ENCODE results near the gene FILIP1L.

FILIP1L gene

DNA sequence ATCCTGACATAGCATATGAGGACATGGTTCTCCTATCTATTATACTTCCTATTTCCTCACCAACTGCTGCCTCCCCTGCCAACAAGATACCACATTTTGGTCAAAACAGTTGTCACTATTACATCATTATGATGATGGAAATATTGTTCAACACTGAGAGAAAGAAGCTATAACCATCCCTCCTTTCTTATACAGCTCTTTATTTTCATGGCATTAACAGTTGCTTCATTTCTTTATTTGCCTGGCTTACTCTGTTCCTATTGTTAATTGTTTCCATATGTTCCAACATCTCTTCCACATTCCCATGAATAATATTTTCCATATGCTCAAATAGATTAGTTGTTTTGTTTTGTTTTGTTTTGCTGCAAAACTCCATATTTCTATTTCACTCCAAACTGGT is 40.8 kb upstream of the FILIP1L start:
- CTCF ChIA-PET, result interaction anchor here (0.7 to 1.5 kb wide), 3 partner anchors 24 to 79 kb away, joined by 3 read pairs; no protein-coding TSS in a partner anchor

DNA sequence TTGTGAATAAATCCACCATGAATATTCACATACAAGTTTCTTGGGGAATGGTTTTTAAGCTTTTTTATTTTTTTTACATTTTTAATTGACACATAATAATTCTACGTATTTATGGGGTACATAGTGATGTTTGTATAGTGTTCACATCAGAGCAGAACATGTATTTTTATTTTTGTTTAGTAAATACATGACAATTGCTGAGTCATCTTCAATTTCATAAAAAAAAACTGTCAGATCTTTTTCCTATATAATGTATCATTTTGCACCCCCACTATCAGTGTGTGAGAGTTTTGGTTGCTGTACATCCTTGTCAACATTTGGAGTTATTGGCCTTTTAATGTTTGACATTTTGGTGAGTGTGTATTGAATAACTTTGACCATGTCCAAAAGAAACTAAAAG is 39.9 kb upstream of the FILIP1L start:
- WGBS (ENCODE audit: insufficient coverage), result no CpG with 5 or more reads among the region's 1 CpG
- H3K4me1 ChIP-seq (ENCODE audit: control extremely low read depth in 1 of 4, control insufficient read depth in 4 of 4, insufficient read depth in 4 of 4, low read length in 3 of 4), result no peaks in the 10 kb centered on the region
- no peak overlapping the region for H3K27ac ChIP-seq (ENCODE audit: insufficient read depth in 1 of 2, low read depth in 1 of 2, low read length in 2 of 2, poor library complexity in 1 of 2, severe bottlenecking in 2 of 2)
- peaks cover 2 to 30% (median 13%) of the 10 kb centered on the region in 4 experiments for H3K36me3 ChIP-seq (ENCODE audit: control insufficient read depth in 4 of 4, insufficient read depth in 4 of 4, low read length in 3 of 4)
- peaks cover 0 to 12% (median 4%) of the 10 kb centered on the region in 5 experiments for H3K9me3 ChIP-seq (ENCODE audit: control extremely low read depth in 1 of 5, control insufficient read depth in 4 of 5, insufficient read depth in 2 of 5, low read depth in 1 of 5, low read length in 4 of 5)
- CTCF ChIA-PET, result interaction anchor here (1.5 kb wide), 1 partner anchor 41 kb away, joined by 3 read pairs; no protein-coding TSS in a partner anchor
- H3K27me3 ChIP-seq (replicated peaks in 2 of 5; ENCODE audit: control insufficient read depth in 4 of 5, insufficient read depth in 5 of 5, low read length in 4 of 5), result no peaks in the 10 kb centered on the region
- H3K4me3 ChIP-seq (ENCODE audit: control insufficient read depth in 1 of 7, extremely low read depth in 1 of 7, insufficient read depth in 4 of 7, low read depth in 2 of 7, low read length in 6 of 7), result no peak overlapping the region
- POLR2A ChIA-PET, result no interaction called here
- no peak for DNase-seq

More for the DNA sequence above, 40.8 kb upstream of the FILIP1L start:
- peak in 1 of 3 donors; percentile 6 for DNase-seq
- Histone ChIP-seq H3K27me3 (replicated peaks in 2 of 5; ENCODE audit: control insufficient read depth in 4 of 5, insufficient read depth in 5 of 5, low read length in 4 of 5) (no peaks in the 10 kb centered on the region), H3K27ac (ENCODE audit: insufficient read depth in 1 of 2, low read depth in 1 of 2, low read length in 2 of 2, poor library complexity in 1 of 2, severe bottlenecking in 2 of 2) (no peak overlapping the region), H3K9me3 (ENCODE audit: control extremely low read depth in 1 of 5, control insufficient read depth in 4 of 5, insufficient read depth in 2 of 5, low read depth in 1 of 5, low read length in 4 of 5) (peaks cover 0 to 12% (median 4%) of the 10 kb centered on the region in 5 experiments), H3K4me3 (ENCODE audit: control insufficient read depth in 1 of 7, extremely low read depth in 1 of 7, insufficient read depth in 4 of 7, low read depth in 2 of 7, low read length in 6 of 7) (no peak overlapping the region), H3K36me3 (ENCODE audit: control insufficient read depth in 4 of 4, insufficient read depth in 4 of 4, low read length in 3 of 4) (peaks cover 2 to 28% (median 12%) of the 10 kb centered on the region in 4 experiments), H3K4me1 (ENCODE audit: control extremely low read depth in 1 of 4, control insufficient read depth in 4 of 4, insufficient read depth in 4 of 4, low read length in 3 of 4) (no peaks in the 10 kb centered on the region)
- POLR2A ChIA-PET, result no interaction called here

DNA sequence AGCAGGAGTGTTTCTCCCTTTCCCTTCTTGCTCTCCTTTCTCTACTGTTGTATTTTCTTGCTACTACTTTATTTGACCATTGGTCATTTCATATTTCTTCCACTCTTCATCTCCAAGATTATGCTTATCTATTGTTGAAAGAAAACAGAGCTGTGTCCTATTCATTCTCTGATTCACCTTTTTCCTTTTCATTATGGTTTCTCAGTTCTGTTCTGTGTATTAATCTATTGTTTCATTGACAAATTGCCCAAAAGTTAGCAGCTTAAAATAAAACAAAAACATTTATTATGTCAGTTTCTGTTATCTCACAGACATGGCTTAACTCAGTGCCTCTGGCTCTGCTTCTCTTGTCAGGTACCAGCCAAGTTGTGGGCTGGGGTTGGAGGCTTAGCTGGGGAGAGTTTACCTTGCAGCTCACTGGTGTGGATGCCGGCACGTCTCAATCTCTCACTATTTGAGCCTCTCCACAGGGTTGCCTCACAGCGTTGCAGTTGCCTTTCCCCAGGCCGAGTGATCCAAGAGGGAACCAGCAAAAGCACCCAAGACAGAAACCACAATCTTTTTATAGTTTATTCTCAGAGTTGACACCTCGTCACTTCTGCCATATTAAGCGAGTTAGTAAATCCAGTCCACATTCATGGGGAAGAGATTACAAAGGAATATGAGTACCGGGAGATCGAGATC is 36.9 kb upstream of the FILIP1L start:
- H3K9me3 ChIP-seq (ENCODE audit: control extremely low read depth in 1 of 5, control insufficient read depth in 4 of 5, insufficient read depth in 2 of 5, low read depth in 1 of 5, low read length in 4 of 5), result peaks cover 0 to 12% (median 2%) of the 10 kb centered on the region in 5 experiments
- H3K4me3 ChIP-seq (ENCODE audit: control insufficient read depth in 1 of 7, extremely low read depth in 1 of 7, insufficient read depth in 4 of 7, low read depth in 2 of 7, low read length in 6 of 7), result no peak overlapping the region
- POLR2A ChIA-PET, result no interaction called here
- CTCF ChIA-PET, result interaction anchor here (1.7 kb wide), 1 partner anchor 11 kb away, joined by 3 read pairs; no protein-coding TSS in a partner anchor
- peaks cover 3 to 28% (median 16%) of the 10 kb centered on the region in 4 experiments for H3K36me3 ChIP-seq (ENCODE audit: control insufficient read depth in 4 of 4, insufficient read depth in 4 of 4, low read length in 3 of 4)
- no peaks in the 10 kb centered on the region for H3K27me3 ChIP-seq (replicated peaks in 2 of 5; ENCODE audit: control insufficient read depth in 4 of 5, insufficient read depth in 5 of 5, low read length in 4 of 5)
- DNase-seq, result no peak
- 98% methylated on average over 8 of the region's 8 CpGs for WGBS (ENCODE audit: insufficient coverage)
- no peak overlapping the region for H3K27ac ChIP-seq (ENCODE audit: insufficient read depth in 1 of 2, low read depth in 1 of 2, low read length in 2 of 2, poor library complexity in 1 of 2, severe bottlenecking in 2 of 2)
- no peaks in the 10 kb centered on the region for H3K4me1 ChIP-seq (ENCODE audit: control extremely low read depth in 1 of 4, control insufficient read depth in 4 of 4, insufficient read depth in 4 of 4, low read length in 3 of 4)

- no CpG with 5 or more reads among the region's 1 CpG for WGBS (ENCODE audit: insufficient coverage)
- Histone ChIP-seq H3K9me3 (ENCODE audit: control extremely low read depth in 1 of 5, control insufficient read depth in 4 of 5, insufficient read depth in 2 of 5, low read depth in 1 of 5, low read length in 4 of 5) (peaks cover 0 to 6% (median 0%) of the 10 kb centered on the region in 5 experiments), H3K27ac (ENCODE audit: insufficient read depth in 1 of 2, low read depth in 1 of 2, low read length in 2 of 2, poor library complexity in 1 of 2, severe bottlenecking in 2 of 2) (no peak overlapping the region), H3K4me3 (ENCODE audit: control insufficient read depth in 1 of 7, extremely low read depth in 1 of 7, insufficient read depth in 4 of 7, low read depth in 2 of 7, low read length in 6 of 7) (no peak overlapping the region), H3K27me3 (replicated peaks in 2 of 5; ENCODE audit: control insufficient read depth in 4 of 5, insufficient read depth in 5 of 5, low read length in 4 of 5) (no peaks in the 10 kb centered on the region), H3K36me3 (ENCODE audit: control insufficient read depth in 4 of 4, insufficient read depth in 4 of 4, low read length in 3 of 4) (peaks cover 3 to 28% (median 16%) of the 10 kb centered on the region in 4 experiments), H3K4me1 (ENCODE audit: control extremely low read depth in 1 of 4, control insufficient read depth in 4 of 4, insufficient read depth in 4 of 4, low read length in 3 of 4) (no peaks in the 10 kb centered on the region)
- DNase-seq, result no peak
- ChIA-PET POLR2A (no interaction called here), CTCF (no interaction called here)
These were observed 36.2 kb upstream of the FILIP1L start for GRCh38 chr3:100150473-100150872.

GRCh38 chr3:100149713-100150415 is 35.6 kb upstream of the FILIP1L start:
- 100% methylated on average over 6 of the region's 6 CpGs for WGBS (ENCODE audit: insufficient coverage)
- Histone ChIP-seq H3K27ac (ENCODE audit: insufficient read depth in 1 of 2, low read depth in 1 of 2, low read length in 2 of 2, poor library complexity in 1 of 2, severe bottlenecking in 2 of 2) (no peak overlapping the region), H3K36me3 (ENCODE audit: control insufficient read depth in 4 of 4, insufficient read depth in 4 of 4, low read length in 3 of 4) (peaks cover 2 to 26% (median 13%) of the 10 kb centered on the region in 4 experiments), H3K4me3 (ENCODE audit: control insufficient read depth in 1 of 7, extremely low read depth in 1 of 7, insufficient read depth in 4 of 7, low read depth in 2 of 7, low read length in 6 of 7) (no peak overlapping the region), H3K9me3 (ENCODE audit: control extremely low read depth in 1 of 5, control insufficient read depth in 4 of 5, insufficient read depth in 2 of 5, low read depth in 1 of 5, low read length in 4 of 5) (no peaks in the 10 kb centered on the region), H3K27me3 (replicated peaks in 2 of 5; ENCODE audit: control insufficient read depth in 4 of 5, insufficient read depth in 5 of 5, low read length in 4 of 5) (no peaks in the 10 kb centered on the region), H3K4me1 (ENCODE audit: control extremely low read depth in 1 of 4, control insufficient read depth in 4 of 4, insufficient read depth in 4 of 4, low read length in 3 of 4) (peaks cover 0 to under 1% (median 0%) of the 10 kb centered on the region in 4 experiments)
- DNase-seq, result no peak
- POLR2A ChIA-PET, result no interaction called here
- CTCF ChIA-PET, result interaction anchor here (1.4 kb wide), 1 partner anchor 20 kb away, joined by 4 read pairs; no protein-coding TSS in a partner anchor

DNA sequence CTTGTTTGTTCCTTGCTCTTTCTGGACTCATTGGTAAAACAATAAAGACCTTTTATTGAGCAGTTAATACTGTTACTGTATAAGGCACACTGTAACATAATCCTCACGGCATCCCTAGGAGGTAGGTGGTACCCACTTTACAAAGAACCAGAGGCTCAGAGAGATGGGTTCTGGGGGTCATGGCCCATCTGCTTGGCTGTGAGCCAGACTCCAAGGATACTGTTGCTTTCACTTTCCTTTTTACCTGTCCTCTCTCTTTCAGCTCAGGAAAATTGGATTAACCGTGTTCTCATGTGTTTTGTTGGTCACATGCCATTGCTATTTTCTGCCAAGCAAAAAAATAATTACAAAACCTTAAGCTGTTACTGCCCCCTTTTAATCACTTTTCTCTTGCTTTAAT is 34.8 kb upstream of the FILIP1L start:
- Histone ChIP-seq H3K4me3 (ENCODE audit: control insufficient read depth in 1 of 7, extremely low read depth in 1 of 7, insufficient read depth in 4 of 7, low read depth in 2 of 7, low read length in 6 of 7) (no peak overlapping the region), H3K36me3 (ENCODE audit: control insufficient read depth in 4 of 4, insufficient read depth in 4 of 4, low read length in 3 of 4) (peaks cover 2 to 26% (median 13%) of the 10 kb centered on the region in 4 experiments), H3K4me1 (ENCODE audit: control extremely low read depth in 1 of 4, control insufficient read depth in 4 of 4, insufficient read depth in 4 of 4, low read length in 3 of 4) (peaks cover 0 to 5% (median 0%) of the 10 kb centered on the region in 4 experiments), H3K27ac (ENCODE audit: insufficient read depth in 1 of 2, low read depth in 1 of 2, low read length in 2 of 2, poor library complexity in 1 of 2, severe bottlenecking in 2 of 2) (no peak overlapping the region), H3K9me3 (ENCODE audit: control extremely low read depth in 1 of 5, control insufficient read depth in 4 of 5, insufficient read depth in 2 of 5, low read depth in 1 of 5, low read length in 4 of 5) (no peaks in the 10 kb centered on the region), H3K27me3 (replicated peaks in 2 of 5; ENCODE audit: control insufficient read depth in 4 of 5, insufficient read depth in 5 of 5, low read length in 4 of 5) (no peaks in the 10 kb centered on the region)
- WGBS (ENCODE audit: insufficient coverage), result 76% methylated on average over 2 of the region's 2 CpGs
- ChIA-PET CTCF (interaction anchor here (1.4 kb wide), 1 partner anchor 19 kb away, joined by 4 read pairs; no protein-coding TSS in a partner anchor), POLR2A (no interaction called here)
- DNase-seq, result peak in 2 of 3 donors; percentile 11 to 15

Measured in common myeloid progenitor, CD34-positive (primary cell).